ENCODE results near the gene DENND4B.

Gene DENND4B

GRCh38 chr1:153968972-153969371 lies 22.5 kb upstream of the DENND4B start:
- no peak for DNase-seq

- no peak for DNase-seq
Observed at GRCh38 chr1:153968408-153968807, 21.9 kb upstream of the DENND4B start.

- DNase-seq, result no peak
Observed at GRCh38 chr1:153968000-153968363, 21.5 kb upstream of the DENND4B start.

GRCh38 chr1:153967107-153967999 lies 20.8 kb upstream of the DENND4B start, which contains the start of gene CREB3L4:
Gene CREB3L4, plus strand, starts transcription at chr1:153967902. Its CDS starts 624 bp downstream, at chr1:153968526.
- DNase-seq, result peak; percentile 98

- DNase-seq, result peak; percentile 50
Observed at GRCh38 chr1:153963850-153964331, 17.4 kb upstream of the DENND4B start.

- DNase-seq, result peak; percentile 95
Observed at GRCh38 chr1:153963030-153963849, 16.7 kb upstream of the DENND4B start, which contains the start of gene SLC39A1. Gene SLC39A1, minus strand, starts transcription at chr1:153963537. Its CDS starts 822 bp downstream, at chr1:153962715.

GRCh38 chr1:153962088-153963029 lies 15.8 kb upstream of the DENND4B start:
- DNase-seq, result peak; percentile 72

GRCh38 chr1:153961421-153961820 lies 14.9 kb upstream of the DENND4B start:
- DNase-seq, result no peak

GRCh38 chr1:153960206-153960605 lies 13.7 kb upstream of the DENND4B start:
- no peak for DNase-seq

- DNase-seq, result no peak
Observed at GRCh38 chr1:153959454-153959853, 12.9 kb upstream of the DENND4B start.

- DNase-seq, result no peak
Observed at GRCh38 chr1:153958961-153959260, 12.4 kb upstream of the DENND4B start.

GRCh38 chr1:153958111-153958960 lies 11.8 kb upstream of the DENND4B start, which contains the start of gene CRTC2:
Gene CRTC2, minus strand, starts transcription at chr1:153958612. Its CDS starts 115 bp downstream, at chr1:153958497.
- DNase-seq, result peak; percentile 97

GRCh38 chr1:153957744-153958110 lies 11.2 kb upstream of the DENND4B start:
- DNase-seq, result no peak

- DNase-seq, result no peak
Observed at GRCh38 chr1:153956997-153957715, 10.6 kb upstream of the DENND4B start.

- no peak for DNase-seq
Observed at GRCh38 chr1:153954826-153955225, 8.3 kb upstream of the DENND4B start.

- DNase-seq, result no peak
Observed at GRCh38 chr1:153953859-153954365, 7.4 kb upstream of the DENND4B start.

GRCh38 chr1:153951801-153952200 lies 5.3 kb upstream of the DENND4B start:
- DNase-seq, result no peak

- DNase-seq, result no peak
Observed at GRCh38 chr1:153951183-153951582, 4.7 kb upstream of the DENND4B start.

- no peak for DNase-seq
Observed at GRCh38 chr1:153945795-153946621, 510 bp downstream of the DENND4B start.
